ENCODE results near the gene TARM1. TPM values are rescaled to one million over a fixed set of nuclear protein-coding genes. Genes with fewer than 3 reads are reported as not detected.

The TARM1 gene
- total and polyA plus RNA-seq, 2 of the 4 experiments (the other 2 are of a cell fraction) = not detected

GRCh38 chr19:54128441-54128725, 47.2 kb upstream of the TARM1 start:
- no peak overlapping the region for H3K23ac ChIP-seq (ENCODE audit: low read depth, low read length)
- H3K4ac ChIP-seq (ENCODE audit: low read depth, low read length) = no peak overlapping the region
- POLR2A ChIA-PET (ENCODE audit: unreplicated experiment) = no interaction called here
- CTCF ChIA-PET = no interaction called here
- no peak overlapping the region for H3K27ac ChIP-seq (ENCODE audit: insufficient read depth, low read length)
- intact Hi-C loops (cut with micrococcal nuclease) = no loop called here
- no peak overlapping the region for H4K8ac ChIP-seq (ENCODE audit: low read depth in 2 of 2, low read length in 2 of 2)
- H2BK15ac ChIP-seq (ENCODE audit: low read depth, low read length) = no peak overlapping the region
- no peak overlapping the region for H2BK20ac ChIP-seq (ENCODE audit: low read depth, low read length)
- no peak overlapping the region for H2AK5ac ChIP-seq (ENCODE audit: low read depth, low read length)
- no peak overlapping the region for H3K18ac ChIP-seq (ENCODE audit: low read depth, low read length)
- H3K9me3 ChIP-seq (ENCODE audit: control insufficient read depth, insufficient read depth, low read length) = no peaks in the 10 kb centered on the region
- H2BK120ac ChIP-seq (ENCODE audit: low read depth, low read length) = no peak overlapping the region
- H3K4me3 ChIP-seq (ENCODE audit: insufficient read depth, low read depth, low read length) = no peak overlapping the region
- no peak overlapping the region for H2AK9ac ChIP-seq (replicated peaks; ENCODE audit: low read depth, low read length, poor library complexity)
- no peaks in the 10 kb centered on the region for H3K9me1 ChIP-seq (ENCODE audit: insufficient read depth, low read length)
- no TSS peak for BruUV-seq (replicated peaks)
- dilution Hi-C loops (cut with HindIII; ENCODE audit: low sequenced_read_pairs, unreplicated experiment) = no loop called here
- no peaks in the 10 kb centered on the region for H4K20me1 ChIP-seq (ENCODE audit: insufficient read depth, low read length)
- peaks cover 62% of the 10 kb centered on the region for H3K36me3 ChIP-seq (ENCODE audit: control insufficient read depth, insufficient read depth, low read length)
- in situ Hi-C loops (cut with MboI; ENCODE audit: low sequenced_read_pairs) = loop anchor here (25.0 kb wide), 1 partner anchor 1534 kb away; the partner anchor contains the start of gene U2AF2
- H3K56ac ChIP-seq (ENCODE audit: extremely low read depth, insufficient read depth, low read length) = no peak overlapping the region
- no peak overlapping the region for H4K91ac ChIP-seq (ENCODE audit: insufficient read depth, low read depth, low read length)
- H3K27me3 ChIP-seq (ENCODE audit: control insufficient read depth, insufficient read depth, low read length) = no peaks in the 10 kb centered on the region
- no peak for TF ChIP-seq CTCF (conservative IDR thresholded peaks at IDR 0.05; ENCODE audit: low read depth, low read length)
- H2BK5ac ChIP-seq (ENCODE audit: low read depth, low read length, poor library complexity, severe bottlenecking) = no peak overlapping the region
- no peak for DNase-seq
- H2AFZ ChIP-seq (replicated peaks; ENCODE audit: low read length, poor library complexity) = no peak overlapping the region
- ATAC-seq (ENCODE audit: low read depth) = no peak
- no peak overlapping the region for H4K5ac ChIP-seq (ENCODE audit: low read depth, low read length)
- H3K14ac ChIP-seq (replicated peaks; ENCODE audit: low read depth, low read length) = no peak overlapping the region
- H3K4me1 ChIP-seq (ENCODE audit: control insufficient read depth, insufficient read depth, low read length) = no peaks in the 10 kb centered on the region
- H3K4me2 ChIP-seq (ENCODE audit: low read depth, low read length) = no peak overlapping the region
- 95% methylated on average over 11 of the region's 20 CpGs; no CpG with 5 or more reads in 1 of the 2 experiments for WGBS, 2 experiments (ENCODE audit: extremely low coverage in 2 of 2, insufficient read length in 1 of 2)
- no peak overlapping the region for H3K9ac ChIP-seq (ENCODE audit: low read depth, low read length)
- no peaks in the 10 kb centered on the region for H3K79me1 ChIP-seq (ENCODE audit: low read depth in 1 of 2, low read length in 2 of 2)

Measured in IMR-90 (cell line).